DMS 273 (cell line): Measurements from ENCODE around the gene PTGES2.
"Not testable (repeated sequence)": the region's sequence is repeated elsewhere in the genome, so short reads cannot be mapped to it uniquely, and the experiment has no call there.

Experiments used
- DNase-seq: peaks from one replicate; lab custom pipeline; 2025; ENCODE audit not compliant: unreplicated experiment; lab: John Stamatoyannopoulos, UW

The PTGES2 gene

DNA sequence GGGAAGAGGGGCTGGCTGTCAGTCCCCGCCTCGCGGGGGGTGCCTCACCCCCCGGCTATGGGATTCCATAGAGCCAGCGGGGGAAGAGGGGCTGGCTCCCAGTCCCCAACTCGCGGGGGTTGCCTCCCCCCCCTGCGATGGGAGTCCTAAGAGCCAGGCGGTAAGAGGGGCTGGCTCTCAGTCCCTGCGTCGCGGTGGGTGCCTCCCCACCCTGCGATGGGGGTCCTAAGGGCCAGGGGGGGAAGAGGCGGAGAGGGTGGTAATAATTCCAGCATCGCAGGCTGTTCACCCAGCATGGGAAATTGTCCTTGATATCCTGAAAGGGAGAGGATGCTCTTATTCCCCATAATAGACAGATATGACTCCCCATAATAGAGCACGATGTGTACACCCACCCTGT, 12.1 kb upstream of the PTGES2 start:
- DNase-seq, result no peak

DNA sequence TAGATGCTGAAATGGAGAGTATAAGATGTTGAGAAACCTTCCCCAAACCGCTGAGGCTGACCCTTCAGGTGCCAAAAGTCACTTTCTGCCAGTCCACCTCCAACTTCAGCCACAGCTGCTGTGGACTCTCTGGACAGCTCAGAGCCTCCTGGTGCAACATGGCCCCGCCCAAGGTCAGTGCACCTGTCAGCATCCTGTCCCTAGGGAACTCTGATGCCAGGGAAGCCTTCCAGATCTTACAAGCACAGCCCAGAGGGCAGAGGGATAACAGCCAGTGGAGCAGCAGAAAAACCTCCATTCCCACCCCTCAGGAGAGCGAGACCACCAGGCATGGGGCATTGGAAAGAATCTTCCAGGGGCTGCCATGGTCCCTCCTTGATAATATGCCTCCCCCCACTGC, 10.5 kb upstream of the PTGES2 start:
- no peak for DNase-seq

DNA sequence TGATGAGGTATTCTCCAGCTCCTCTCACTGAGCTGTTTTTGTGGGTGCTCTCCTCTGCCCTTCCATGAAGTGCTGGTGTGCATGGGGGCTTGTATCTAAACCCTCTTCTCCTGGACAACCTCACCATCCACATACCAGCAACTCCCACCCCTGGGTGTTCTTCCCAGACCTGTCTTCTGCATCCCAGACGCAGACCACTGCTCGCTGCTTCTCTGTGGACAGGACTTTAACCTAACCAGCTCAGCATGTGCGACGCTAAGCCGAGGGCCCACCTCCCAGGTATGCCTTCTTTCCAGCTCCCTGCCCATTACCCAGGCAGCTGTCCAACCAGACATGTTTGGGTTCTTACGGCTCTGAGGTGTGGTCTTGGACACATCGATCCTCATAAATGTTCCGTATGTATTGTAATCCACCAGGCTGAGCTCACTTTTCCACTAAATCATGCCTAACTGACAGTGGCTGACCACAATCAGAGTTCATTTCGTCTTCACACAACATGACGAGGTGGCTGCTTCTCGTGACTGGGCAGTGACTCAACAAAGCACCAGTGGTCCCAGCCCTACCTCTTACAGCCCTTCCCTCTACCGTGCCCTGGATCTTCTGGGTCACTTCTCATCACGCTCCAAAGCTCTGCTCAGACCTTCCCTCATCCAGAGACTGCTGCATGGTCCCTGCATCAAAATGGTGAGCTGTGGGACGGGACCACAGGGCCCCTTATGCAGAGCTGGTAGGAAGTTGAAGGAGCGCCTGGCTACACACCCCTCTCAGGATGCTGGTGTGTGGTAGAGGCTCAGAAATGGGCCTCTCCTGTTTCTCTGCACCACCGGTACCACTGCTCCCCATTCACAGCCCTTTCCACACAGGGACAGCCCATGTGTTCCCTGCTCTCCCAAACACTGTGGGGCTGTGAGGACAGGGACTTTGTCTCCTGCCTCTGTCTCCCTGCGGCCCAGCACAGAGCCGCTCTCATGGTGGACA, 9.6 kb upstream of the PTGES2 start:
- no peak for DNase-seq

DNA sequence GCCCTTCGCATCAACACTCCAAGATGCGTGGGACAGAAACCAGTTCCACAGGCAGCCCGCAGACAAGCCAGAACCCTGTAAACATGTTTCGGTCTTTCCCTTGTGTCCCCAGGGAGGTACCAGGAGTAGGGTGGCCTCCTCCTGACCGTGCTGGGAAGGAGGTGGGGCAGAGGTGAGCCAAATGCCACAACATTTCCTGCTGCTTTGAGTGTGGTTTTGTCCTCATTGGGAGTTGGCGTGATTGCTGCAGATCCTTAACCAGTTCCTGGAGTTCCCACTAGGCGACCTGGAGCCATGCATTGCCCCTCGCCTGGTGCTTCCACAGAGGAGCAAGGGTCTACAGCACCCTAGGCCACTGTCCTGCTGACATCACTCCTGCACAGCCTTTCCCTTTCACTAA, 8.0 kb upstream of the PTGES2 start:
- peak; percentile 70 for DNase-seq

DNA sequence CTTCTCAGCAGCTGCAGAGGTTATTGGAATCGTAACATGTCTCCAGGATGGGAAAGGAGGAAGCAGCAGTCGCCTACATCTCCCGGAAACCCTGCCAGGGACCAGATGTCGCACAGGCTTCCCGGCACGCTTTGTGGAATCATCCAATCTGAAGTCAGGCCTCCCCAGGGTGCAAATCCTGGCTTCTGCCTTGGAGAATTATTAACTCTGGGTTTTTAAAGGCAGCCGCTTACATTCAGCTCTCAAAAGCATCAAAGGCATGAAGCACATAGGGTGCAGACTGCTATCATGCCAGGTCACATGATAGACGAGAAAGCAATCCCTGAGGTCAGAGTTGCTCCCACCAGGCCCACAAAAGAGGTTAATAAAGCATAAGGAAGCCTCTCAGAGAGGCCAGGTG, 4.6 kb upstream of the PTGES2 start:
- DNase-seq, result peak; percentile 90

DNA sequence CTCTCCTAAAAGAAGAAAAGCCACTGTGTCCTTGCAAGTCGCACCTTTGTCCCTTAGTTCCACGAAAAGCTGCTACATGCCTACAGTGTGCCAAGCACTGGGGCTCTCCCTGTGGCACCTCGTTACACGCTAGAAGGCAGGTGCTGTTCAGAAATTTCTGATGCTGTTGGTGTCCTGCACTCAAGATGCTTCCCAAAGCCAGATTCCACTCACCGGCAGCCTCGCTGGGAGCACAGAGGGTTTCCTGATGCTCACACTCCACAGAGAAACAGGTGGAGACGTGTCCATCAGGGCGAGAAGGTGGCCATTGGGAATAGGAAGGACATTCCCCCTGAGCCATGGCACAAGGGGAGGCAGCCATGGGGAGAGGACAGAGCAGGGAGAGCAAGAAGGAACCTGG, 3.8 kb upstream of the PTGES2 start:
- not testable (repeated sequence) for DNase-seq

DNA sequence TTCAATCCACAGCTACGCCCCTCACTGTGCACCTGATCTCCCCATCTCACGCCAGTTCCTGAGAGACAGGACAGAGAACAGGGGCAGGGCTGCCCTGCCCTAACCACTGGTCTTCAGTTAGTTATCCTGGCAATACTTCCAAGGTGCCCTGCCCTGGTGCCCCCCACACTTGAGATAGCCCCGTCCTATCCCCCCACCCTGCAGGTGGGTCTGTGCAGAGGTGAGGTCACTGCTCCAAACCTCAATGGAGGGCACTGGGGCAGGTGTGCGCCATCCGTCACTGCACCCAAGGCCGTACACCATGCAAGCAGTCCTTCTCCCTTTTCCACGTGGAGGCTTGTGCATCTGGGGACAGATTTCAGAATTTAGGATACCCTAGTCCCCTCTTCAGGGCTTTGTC, 3.1 kb upstream of the PTGES2 start:
- DNase-seq, result not testable (repeated sequence)

DNA sequence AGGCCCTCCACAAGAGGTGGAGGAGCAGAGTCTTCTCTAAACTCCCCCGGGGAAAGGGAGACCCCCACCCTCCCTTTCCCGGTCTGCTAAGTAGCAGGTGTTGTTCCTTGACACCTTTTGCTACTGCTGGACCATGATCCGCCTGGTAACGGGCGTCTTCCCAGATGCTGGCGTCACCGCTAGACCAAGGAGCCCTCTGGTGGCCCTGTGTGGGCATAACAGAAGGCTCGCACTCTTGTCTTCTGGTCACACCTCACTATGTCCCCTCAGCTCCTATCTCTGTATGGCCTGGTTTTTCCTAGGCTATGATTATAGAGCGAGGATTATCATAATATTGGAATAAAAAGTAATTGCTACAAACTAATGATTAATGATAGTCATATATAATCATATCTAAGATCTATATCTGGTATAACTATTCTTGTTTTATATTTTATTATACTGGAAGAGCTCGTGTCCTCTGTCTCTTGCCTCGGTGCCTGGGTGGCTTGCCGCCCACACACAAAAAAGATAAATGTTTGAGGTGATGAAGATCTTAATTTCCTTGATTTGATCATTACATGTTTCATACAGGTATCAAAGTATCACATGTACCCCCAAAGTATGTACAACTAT, 2.6 kb upstream of the PTGES2 start:
- DNase-seq, result not testable (repeated sequence)

DNA sequence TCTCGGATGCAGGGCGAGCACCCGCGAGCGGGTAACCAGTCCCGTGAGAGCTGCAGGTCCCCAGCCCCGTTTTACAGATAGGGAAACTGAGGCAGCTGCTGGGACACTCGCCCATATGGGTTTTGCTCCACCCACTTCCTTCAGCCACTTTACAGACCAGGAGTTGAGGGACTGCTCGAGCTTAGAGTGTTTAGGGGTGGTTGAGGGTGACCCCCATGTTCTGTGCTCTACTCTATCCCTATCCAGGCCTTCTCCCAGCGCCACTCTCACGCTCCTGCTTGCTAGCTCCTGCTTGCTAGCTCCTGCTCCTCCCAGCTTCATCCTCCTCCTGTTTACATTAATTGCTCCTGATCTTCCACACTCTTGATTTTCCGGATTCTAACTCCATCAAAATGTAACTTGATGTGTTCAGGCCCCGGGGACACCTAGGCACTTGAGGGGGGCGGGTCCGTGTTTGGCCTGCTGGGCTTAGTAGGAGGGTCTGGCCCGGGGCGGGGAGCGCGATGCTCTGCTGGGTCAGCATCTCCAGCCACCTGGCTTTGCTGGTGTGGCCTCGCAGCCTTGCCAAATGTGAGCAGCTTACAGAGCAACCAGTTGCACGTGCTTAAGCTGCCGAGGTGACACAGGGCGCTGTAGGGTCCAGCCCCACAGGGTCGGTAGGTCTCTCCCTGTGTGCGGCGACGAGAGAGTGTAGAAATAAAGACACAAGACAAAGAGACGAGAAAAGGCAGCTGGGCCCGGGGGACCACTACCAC, 1.5 kb upstream of the PTGES2 start:
- peak; percentile 45 for DNase-seq

DNA sequence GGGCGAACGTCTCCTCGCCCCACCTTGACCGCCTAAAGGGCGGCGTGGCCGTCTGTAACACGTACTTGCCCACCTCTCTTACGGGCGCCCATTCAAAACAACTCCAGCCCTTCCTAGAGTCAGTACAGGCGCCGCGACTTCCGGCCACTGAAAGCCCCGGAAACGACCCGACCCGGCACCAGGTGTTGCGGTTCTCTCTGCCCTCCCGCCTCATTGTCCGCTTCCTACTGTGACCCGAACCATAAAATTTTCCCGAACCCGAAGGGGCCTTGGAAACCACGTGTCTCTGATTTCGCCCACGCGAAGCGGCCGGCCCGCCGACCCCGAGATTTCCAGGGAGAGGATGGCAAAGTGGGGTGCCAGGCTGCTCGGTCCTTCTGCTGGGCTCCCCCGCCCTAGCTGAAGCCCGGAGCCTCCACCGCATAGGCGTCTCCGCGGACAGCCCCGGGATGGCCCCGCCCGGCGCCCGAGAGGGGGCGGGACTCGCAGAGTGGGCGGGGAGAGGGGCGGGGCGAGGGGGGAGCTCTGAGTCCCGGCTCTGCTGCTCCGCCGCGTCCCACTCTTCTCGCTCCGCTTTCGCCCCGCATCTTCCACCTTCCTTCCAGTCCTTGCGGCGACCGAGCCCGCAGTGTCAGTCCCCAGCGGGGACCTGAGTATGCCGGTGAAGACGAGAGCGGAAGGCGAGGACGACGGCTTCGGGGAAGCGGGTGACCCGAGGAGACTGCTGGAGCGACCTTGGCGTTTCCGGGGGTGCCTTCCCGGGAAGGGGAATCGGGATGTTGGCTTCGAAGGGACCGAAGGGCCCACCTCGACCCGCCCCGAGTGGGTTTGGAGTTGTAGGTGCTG, 684 bp upstream of the PTGES2 start:
- peak; percentile 95 for DNase-seq

DNA sequence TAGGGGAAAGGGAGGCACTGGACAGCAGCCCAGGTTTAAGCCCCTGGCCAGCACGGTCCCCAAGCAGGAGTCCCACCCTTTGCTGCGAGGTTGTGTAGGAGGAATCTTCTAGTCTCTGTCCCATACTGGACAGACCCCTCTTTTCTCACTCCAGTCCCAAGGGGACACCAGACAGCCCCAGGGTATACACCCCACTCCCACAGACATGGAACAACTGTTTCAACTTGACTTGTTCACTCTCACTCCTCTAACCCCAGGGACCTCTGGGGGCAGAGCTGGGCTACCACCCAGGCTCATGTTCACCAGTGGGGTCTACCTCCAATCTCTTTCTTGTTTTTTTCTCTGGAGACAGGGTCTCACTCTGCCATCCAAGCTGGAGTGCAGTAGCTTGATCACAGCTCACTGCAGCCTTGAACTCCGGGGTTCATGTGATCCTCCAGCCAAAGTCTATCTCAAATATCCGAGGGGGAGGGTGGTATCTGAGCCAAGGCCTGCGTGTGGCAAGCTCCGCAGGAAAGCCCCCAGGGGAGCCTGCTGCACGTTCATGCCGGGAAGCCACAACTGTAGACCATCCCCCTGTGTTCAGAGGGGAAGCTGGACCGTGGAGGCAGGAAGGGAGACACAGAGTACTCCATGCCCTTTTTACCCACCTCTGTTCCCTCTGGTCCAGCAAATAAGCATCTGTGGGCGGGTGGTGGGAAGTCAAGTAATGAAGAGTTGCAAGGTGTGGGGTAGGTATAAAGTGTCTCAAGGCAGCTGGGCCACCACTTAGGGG, 1.8 kb downstream of the PTGES2 start:
- no peak for DNase-seq

DNA sequence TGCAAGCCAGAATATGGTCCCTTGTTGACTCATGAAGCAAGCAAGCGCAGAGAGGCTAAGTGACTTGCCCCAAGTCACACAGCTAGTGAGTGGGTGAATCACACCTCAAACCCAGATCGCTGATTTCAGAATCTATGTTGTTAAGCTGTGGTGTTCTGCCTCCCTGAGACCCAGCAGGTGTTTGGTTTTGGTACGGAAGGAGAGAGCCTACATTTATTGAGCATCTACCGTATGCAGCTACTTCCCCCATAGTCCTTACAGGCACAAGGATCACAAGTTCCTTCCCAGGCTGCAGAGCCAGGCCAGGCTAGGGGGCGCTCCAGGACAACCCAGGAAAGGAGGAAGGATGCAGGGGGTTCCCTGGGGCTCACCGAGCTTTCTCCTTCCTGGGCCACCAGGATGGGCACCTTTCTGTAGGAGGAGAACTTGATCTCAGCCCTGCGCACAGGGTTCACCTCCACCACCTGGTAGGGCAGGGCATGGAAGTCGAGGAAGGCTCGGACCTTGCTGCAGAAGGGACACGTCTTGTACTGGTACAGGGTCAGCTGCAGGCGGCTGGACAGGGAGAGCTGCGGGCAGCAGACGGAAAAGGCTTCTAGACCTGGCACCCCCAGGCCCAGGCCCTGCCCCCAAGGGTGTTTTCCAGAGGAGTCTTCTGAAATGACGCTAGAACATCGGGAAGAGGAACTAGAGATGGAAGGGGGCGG, 2.5 kb downstream of the PTGES2 start:
- peak; percentile 82 for DNase-seq

DNA sequence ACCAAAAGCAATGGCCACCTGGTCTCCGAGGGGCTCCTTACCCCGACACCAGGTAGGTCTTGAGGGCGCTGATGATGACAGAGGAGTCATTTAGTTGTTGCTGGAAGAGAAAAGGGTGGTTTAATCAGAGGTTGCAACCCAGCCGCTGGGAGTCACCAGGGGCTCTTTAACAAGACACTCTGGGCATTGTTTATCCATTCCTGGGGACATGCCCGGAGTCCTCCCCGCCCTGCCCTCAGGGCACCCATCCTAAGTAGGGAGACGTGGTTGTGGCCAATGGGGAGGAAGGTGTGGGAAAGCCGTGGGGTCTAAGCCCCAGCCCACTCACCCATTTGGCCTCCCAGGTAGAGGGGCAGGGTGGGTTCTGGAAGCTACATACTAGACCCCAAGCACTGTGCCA, 3.1 kb downstream of the PTGES2 start:
- no peak for DNase-seq

DNA sequence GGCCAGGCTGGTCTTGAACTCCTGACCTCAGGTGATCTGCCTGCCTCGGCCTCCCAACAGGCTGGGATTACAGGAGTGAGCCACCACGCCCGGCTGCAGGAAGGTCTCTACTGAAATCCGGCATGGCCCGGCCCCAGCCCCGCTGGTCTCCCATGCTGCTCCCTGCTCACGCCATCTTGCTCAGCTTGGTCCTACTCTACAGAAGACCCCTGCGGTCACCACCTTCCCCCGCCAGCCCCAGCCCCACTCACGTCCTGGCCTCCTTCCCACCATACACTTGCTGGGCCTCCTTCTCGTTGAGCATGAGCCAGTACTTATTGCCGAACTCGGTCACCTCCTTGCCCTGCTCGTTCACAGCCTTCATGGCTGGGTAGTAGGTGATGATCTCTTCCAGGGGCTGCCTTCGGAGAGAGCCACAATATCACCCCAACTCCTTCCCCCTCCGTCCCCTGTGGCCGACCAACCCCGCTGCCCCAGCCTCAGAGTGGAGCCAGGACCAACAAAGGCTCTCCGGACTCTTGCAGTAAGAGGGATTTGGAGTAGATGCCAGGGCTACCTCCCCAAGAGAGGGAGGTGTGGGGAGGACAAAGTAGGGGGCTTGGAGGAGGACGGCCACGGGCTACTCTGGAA, 4.0 kb downstream of the PTGES2 start:
- no peak for DNase-seq

DNA sequence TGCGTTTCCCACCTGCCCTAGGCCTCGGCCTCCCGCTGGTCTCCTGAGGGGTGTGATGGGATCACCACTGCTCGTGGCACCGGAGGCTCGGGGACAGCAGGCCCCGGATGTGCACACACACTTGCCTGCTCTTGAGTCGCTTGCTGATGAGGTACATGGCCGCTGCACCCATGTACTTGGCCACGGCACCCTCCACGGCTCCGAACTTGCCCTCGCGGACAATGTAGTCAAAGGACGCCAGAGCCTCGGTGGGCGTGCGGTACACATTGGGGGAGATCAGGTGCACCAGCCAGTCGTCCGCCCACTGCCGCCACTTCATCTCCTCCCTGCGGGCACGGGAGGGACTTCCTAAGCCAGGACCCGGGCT, 4.7 kb downstream of the PTGES2 start:
- DNase-seq, result no peak

DNA sequence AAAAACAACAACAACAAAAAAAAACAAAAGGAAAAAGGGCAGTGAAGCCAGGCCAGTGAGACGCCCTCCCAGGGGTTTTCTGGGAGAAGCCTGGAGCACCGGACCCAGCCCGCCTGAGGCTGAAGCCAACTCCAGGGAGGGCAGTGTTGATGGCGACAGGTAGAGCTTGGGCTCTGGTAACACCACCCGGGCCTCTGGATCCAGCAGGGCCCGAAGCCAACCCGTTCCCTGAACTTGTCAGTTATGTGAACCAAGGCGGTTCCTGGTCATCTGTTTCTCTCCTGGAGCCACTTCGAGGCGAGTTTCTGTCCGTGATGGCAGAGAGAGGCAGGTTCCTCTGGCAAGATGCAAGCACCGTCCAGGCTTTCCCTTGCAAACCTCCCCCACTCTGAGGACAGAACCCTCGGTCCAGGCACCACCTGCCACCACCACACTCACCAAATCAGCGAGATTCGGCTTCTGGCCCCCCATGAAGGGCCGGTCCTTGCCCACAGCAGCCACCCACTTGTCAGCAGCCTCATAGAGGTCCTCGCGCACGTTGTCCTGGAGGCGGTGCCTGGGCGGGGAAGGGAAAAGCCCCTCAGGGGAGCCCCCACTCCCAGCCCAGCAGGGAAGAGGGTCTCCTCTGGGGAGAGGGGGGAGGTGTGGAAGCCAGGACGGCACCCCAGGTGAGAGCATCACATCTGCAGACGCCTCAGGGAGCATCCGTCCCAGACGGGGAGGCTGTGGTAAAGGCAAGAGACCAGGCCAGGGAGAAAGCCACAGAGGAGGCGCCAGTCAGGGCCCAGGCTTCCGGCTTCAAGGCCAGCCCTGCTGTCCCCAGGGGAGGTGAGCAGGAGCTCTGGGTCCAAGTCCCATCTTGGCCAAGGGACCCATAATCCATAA, 5.4 kb downstream of the PTGES2 start:
- no peak for DNase-seq

DNA sequence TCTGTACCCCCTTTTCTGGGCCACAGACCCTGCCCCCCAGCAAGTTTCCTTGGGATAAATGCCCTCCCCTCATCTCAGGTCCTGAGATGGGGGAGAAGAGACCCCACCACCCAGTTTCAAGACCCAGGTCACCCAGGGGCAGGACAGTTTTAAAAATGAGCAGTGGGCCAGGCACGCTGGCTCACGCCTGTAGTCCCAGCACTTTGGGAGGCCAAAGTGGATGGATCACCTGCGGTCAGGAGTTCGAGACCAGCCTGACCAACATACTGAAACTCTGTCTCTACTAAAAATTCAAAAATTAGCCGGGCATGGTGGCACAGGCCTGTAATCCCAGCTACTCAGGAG, 6.1 kb downstream of the PTGES2 start:
- no peak for DNase-seq
